Neural progenitor cell (in vitro differentiated cells): Measurements from ENCODE around the gene PGAM2. TPM values are rescaled to one million over a fixed set of nuclear protein-coding genes. Genes with fewer than 3 reads are reported as not detected.

ENCODE experiments used
- DNase-seq: peaks from one replicate; pipeline ENCODE4 v3.0.0-alpha.2; 2016; ENCODE audit warnings: low spot score
- H2AFZ ChIP-seq: fragments of 200-600 bp; sonication (generic); replicated peaks from 2 replicates; pipeline ENCODE4 v1.6.1; 2016; ENCODE audit warnings: antibody characterized with exemption
- H3F3A ChIP-seq: fragments of 200-600 bp; sonication (generic); 2 replicates; pipeline ENCODE4 v1.6.1; 2016; ENCODE audit warnings: antibody characterized with exemption, low read depth
- H3K27ac ChIP-seq: fragments of 200-600 bp; sonication (generic); 2 replicates; pipeline ENCODE4 v1.5.1; 2016; ENCODE audit warnings: mild to moderate bottlenecking
- H3K27me3 ChIP-seq: fragments of 200-600 bp; sonication (generic); 2 replicates; pipeline ENCODE4 v1.6.1; 2016; ENCODE audit warnings: mild to moderate bottlenecking, moderate library complexity
- H3K36me3 ChIP-seq: fragments of 200-600 bp; sonication (generic); 2 replicates; pipeline ENCODE4 v1.5.1; 2016
- H3K4me1 ChIP-seq: fragments of 200-600 bp; sonication (generic); 2 replicates; pipeline ENCODE4 v1.6.1; 2016; ENCODE audit warnings: mixed run types
- H3K4me2 ChIP-seq: fragments of 200-600 bp; sonication (generic); 2 replicates; pipeline ENCODE4 v1.6.1; 2016
- H3K4me3 ChIP-seq: fragments of 200-600 bp; sonication (generic); 2 replicates; pipeline ENCODE4 v1.5.1; 2016
- H3K79me2 ChIP-seq: fragments of 200-600 bp; sonication (generic); 2 replicates; pipeline ENCODE4 v1.6.1; 2016; ENCODE audit warnings: low read depth
- H3K9ac ChIP-seq: fragments of 200-600 bp; sonication (generic); 2 replicates; pipeline ENCODE4 v1.6.1; 2016
- H3K9me3 ChIP-seq: fragments of 200-600 bp; sonication (generic); 2 replicates; pipeline ENCODE4 v1.5.1; 2016; ENCODE audit warnings: low read depth
- H4K20me1 ChIP-seq: fragments of 200-600 bp; sonication (generic); 2 replicates; pipeline ENCODE4 v1.6.1; 2016; ENCODE audit warnings: low read depth
- H3K27ac Mint-ChIP-seq: 3 replicates; pipeline ENCODE4 v1.8.0; 2021; ENCODE audit warnings: mixed read lengths
- H3K27me3 Mint-ChIP-seq: 2 replicates; pipeline ENCODE4 v1.8.0; 2022; ENCODE audit warnings: low read depth, mild to moderate bottlenecking, inconsistent platforms, moderate library complexity, mixed read lengths; ENCODE audit not compliant: insufficient read depth
- H3K36me3 Mint-ChIP-seq: 3 replicates; pipeline ENCODE4 v1.8.0; 2021; ENCODE audit warnings: mixed read lengths
- H3K4me1 Mint-ChIP-seq: 3 replicates; pipeline ENCODE4 v1.8.0; 2021; ENCODE audit warnings: mixed read lengths
- H3K4me3 Mint-ChIP-seq: 3 replicates; pipeline ENCODE4 v1.8.0; 2021; ENCODE audit warnings: mild to moderate bottlenecking, moderate library complexity, mixed read lengths
- H3K9me3 Mint-ChIP-seq: 3 replicates; pipeline ENCODE4 v1.8.0; 2020; ENCODE audit warnings: mixed read lengths
- EZH2 ChIP-seq: fragments of 200-600 bp; sonication (generic); IDR thresholded peaks from 2 replicates; pipeline ENCODE4 v1.6.1; 2017; ENCODE audit warnings: antibody characterized with exemption, mild to moderate bottlenecking, moderate library complexity
- EZH2phosphoT487 ChIP-seq: fragments of 200-600 bp; sonication (generic); IDR thresholded peaks from 2 replicates; pipeline ENCODE4 v1.6.1; 2017; ENCODE audit warnings: antibody characterized with exemption
- total RNA-seq: library from RNA; depleted of rRNA; stranded (reverse); fragments of >200 nt; gene quantifications from 2 replicates; pipeline ENCODE4 v1.2.3, GENCODE V29; 2015; ENCODE audit warnings: low replicate concordance
- TF ChIP-seq, protein P1 (sequence below): fragments of 200-600 bp; sonication (generic); IDR thresholded peaks from 2 replicates; pipeline ENCODE4 v1.5.1; 2017; ENCODE audit warnings: antibody characterized with exemption, mild to moderate bottlenecking

Gene PGAM2
- total RNA-seq, 1 donor from 2014 or later: 11.2 TPM

DNA sequence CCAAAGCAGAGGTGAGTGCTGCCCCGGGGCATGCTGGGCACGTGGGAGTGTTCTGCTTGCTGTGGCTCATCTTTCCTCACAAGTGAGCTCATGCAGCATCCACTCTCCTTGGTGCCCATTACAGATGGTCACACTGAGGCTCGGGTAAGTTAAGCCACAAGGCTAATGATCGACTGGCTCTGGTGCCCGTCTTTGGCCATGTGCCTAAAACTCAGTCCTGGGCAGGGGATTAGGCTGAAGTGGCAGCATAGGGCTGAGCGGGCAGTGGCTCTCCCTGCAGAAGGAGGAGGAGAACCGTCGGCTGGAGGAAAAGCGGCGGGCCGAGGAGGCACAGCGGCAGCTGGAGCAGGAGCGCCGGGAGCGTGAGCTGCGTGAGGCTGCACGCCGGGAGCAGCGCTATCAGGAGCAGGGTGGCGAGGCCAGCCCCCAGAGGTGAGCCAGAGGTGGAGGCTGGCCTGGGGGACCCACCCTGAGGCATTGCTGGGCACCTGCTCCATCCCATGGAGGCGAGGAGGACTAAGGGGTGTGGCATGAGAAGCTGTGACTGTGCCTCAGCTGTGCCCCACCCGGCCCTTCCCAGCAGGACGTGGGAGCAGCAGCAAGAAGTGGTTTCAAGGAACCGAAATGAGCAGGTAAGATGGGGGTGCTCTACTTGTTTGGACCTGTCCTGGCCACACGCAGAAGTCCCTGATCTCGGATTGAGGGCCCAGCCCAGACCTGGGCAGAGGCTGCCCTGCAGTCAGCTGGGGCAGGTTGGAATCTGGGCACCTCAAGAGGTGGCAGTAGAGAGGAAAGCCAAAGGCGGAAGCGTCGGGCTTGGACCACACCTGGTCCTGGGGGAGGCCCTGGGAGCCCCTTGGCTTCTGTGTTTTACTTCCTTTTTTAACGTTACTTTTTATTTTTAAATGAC is 7.3 kb downstream of the PGAM2 start:
- Mint-ChIP-seq H3K27me3 (peaks cover under 1% of the 10 kb centered on the region), H3K9me3 (no peaks in the 10 kb centered on the region), H3K4me1 (no peaks in the 10 kb centered on the region), H3K27ac (no peak overlapping the region), H3K36me3 (peaks cover 31% of the 10 kb centered on the region), H3K4me3 (peak overlapping the region; percentile 72)
- Histone ChIP-seq H3K4me3 (no peak overlapping the region), H3K9ac (no peak overlapping the region), H2AFZ (no peak overlapping the region), H3K9me3 (no peaks in the 10 kb centered on the region), H3K4me1 (no peaks in the 10 kb centered on the region), H3K27me3 (no peaks in the 10 kb centered on the region), H3F3A (no peaks in the 10 kb centered on the region), H3K4me2 (no peak overlapping the region), H3K36me3 (no peaks in the 10 kb centered on the region), H3K27ac (no peak overlapping the region), H3K79me2 (no peaks in the 10 kb centered on the region), H4K20me1 (peaks cover 2% of the 10 kb centered on the region)
- TF ChIP-seq EZH2 (no peak), EZH2phosphoT487 (no peak)
- TF ChIP-seq, protein P1, sequence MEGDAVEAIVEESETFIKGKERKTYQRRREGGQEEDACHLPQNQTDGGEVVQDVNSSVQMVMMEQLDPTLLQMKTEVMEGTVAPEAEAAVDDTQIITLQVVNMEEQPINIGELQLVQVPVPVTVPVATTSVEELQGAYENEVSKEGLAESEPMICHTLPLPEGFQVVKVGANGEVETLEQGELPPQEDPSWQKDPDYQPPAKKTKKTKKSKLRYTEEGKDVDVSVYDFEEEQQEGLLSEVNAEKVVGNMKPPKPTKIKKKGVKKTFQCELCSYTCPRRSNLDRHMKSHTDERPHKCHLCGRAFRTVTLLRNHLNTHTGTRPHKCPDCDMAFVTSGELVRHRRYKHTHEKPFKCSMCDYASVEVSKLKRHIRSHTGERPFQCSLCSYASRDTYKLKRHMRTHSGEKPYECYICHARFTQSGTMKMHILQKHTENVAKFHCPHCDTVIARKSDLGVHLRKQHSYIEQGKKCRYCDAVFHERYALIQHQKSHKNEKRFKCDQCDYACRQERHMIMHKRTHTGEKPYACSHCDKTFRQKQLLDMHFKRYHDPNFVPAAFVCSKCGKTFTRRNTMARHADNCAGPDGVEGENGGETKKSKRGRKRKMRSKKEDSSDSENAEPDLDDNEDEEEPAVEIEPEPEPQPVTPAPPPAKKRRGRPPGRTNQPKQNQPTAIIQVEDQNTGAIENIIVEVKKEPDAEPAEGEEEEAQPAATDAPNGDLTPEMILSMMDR: no peak
- DNase-seq: no peak

DNA sequence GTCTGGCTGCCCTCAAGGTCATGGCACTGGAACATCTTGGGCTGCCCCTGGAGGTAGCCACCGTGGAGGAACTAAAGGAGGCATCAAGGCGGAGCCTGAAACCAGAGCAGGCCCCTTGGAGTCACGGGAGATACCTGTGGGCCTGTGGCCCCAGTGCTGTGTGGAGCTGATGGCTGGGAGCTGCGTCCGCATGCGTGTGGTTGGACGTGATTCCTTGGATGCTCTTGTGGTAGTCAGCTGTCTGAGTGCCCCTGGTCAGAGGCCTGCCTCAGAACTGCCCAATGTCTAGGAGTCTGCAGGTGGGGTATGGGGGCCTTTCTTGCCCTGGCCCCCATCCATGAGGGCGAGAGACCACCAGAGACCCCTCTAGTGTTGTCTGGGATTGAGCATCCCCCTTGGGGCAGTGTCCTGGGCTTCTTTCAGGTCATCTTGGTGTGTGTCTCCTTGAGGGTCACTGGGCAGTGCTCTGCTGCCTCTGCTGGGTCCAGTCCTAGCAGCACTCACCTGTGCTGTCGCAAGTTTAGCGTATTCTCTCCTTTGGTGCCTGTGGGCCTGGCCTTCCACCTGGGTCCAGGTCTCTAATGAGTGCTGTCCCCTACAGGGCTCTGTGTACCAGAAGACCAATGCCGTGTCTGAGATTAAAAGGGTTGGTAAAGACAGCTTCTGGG is 8.1 kb downstream of the PGAM2 start:
- no peak overlapping the region for H3K27ac ChIP-seq
- no peak for DNase-seq
- no peaks in the 10 kb centered on the region for H3K27me3 ChIP-seq
- H3K4me3 ChIP-seq: no peak overlapping the region
- H3K36me3 ChIP-seq: no peaks in the 10 kb centered on the region
- no peaks in the 10 kb centered on the region for H3K9me3 Mint-ChIP-seq
- peaks cover 2% of the 10 kb centered on the region for H4K20me1 ChIP-seq
- no peaks in the 10 kb centered on the region for H3K9me3 ChIP-seq
- H3K4me3 Mint-ChIP-seq: no peak overlapping the region
- peaks cover 34% of the 10 kb centered on the region for H3K36me3 Mint-ChIP-seq
- no peaks in the 10 kb centered on the region for H3K4me1 Mint-ChIP-seq
- no peaks in the 10 kb centered on the region for H3F3A ChIP-seq
- no peaks in the 10 kb centered on the region for H3K79me2 ChIP-seq
- no peak overlapping the region for H3K9ac ChIP-seq
- no peak overlapping the region for H3K27ac Mint-ChIP-seq
- H3K4me1 ChIP-seq: no peaks in the 10 kb centered on the region
- H2AFZ ChIP-seq: no peak overlapping the region
- no peak overlapping the region for H3K4me2 ChIP-seq
- TF ChIP-seq, protein P1: no peak
- TF ChIP-seq EZH2phosphoT487: no peak
- TF ChIP-seq EZH2: no peak
- H3K27me3 Mint-ChIP-seq: no peaks in the 10 kb centered on the region

DNA sequence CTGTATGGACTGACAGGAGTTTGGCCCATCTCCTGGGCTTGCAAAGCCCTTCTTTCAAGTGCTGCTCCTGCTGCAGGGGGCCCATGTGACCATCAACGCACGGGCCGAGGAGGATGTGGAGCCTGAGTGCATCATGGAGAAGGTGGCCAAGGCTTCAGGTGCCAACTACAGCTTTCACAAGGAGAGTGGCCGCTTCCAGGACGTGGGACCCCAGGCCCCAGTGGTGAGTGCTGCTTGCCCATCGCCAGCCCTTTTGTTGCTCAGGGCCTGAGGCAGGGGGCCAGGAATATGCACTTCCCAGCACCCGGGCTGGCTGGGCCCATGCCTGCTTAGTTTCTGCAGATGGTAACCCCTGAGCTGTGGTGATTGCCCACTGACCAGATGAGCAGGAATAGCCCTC is 8.7 kb downstream of the PGAM2 start:
- H3K4me3 ChIP-seq: no peak overlapping the region
- no peaks in the 10 kb centered on the region for H3K27me3 ChIP-seq
- Mint-ChIP-seq H3K27me3 (no peaks in the 10 kb centered on the region), H3K4me3 (no peak overlapping the region), H3K4me1 (no peaks in the 10 kb centered on the region), H3K27ac (no peak overlapping the region), H3K9me3 (no peaks in the 10 kb centered on the region), H3K36me3 (peaks cover 36% of the 10 kb centered on the region)
- no peak overlapping the region for H3K4me2 ChIP-seq
- DNase-seq: no peak
- TF ChIP-seq EZH2phosphoT487 (no peak), EZH2 (no peak)
- TF ChIP-seq, protein P1: no peak
- H3K36me3 ChIP-seq: no peaks in the 10 kb centered on the region
- H3K27ac ChIP-seq: no peak overlapping the region
- H3K79me2 ChIP-seq: no peaks in the 10 kb centered on the region
- H3K9me3 ChIP-seq: no peaks in the 10 kb centered on the region
- H3K9ac ChIP-seq: no peak overlapping the region
- no peaks in the 10 kb centered on the region for H3K4me1 ChIP-seq
- H3F3A ChIP-seq: no peaks in the 10 kb centered on the region
- no peak overlapping the region for H2AFZ ChIP-seq
- peaks cover 2% of the 10 kb centered on the region for H4K20me1 ChIP-seq
